Endothelial cell of umbilical vein (primary cell): ENCODE measurements around the gene DDX24. TPM values are rescaled to one million over a fixed set of nuclear protein-coding genes. Genes with fewer than 3 reads are reported as not detected.

ENCODE experiments used
- BruUV-seq: library from RNA; stranded (reverse); fragments of 400-500 nt; replicated peaks from 2 replicates; lab custom pipeline; 2021; lab: Mats Ljungman, UMichigan
- CTCF ChIA-PET: fragments of 300-600, 350-600 bp; sonication (Branson Sonifier 250); formaldehyde crosslinking; loops from one replicate; lab custom pipeline; 2021; ENCODE audit warnings: antibody characterized with exemption, inconsistent platforms; lab: Charles Lee
- POLR2A ChIA-PET: fragments of 300-600, 350-600 bp; sonication (Branson Sonifier 250); formaldehyde crosslinking; loops from one replicate; lab custom pipeline; 2021; ENCODE audit warnings: antibody characterized with exemption, inconsistent platforms; lab: Charles Lee
- DNase-seq: peaks from one replicate; pipeline ENCODE4 v3.0.0-alpha.2; 2011; ENCODE audit warnings: low read depth, low spot score
- FAIRE-seq: peaks from 2 replicates; lab custom pipeline; 2011; peaks lifted over from hg19 to GRCh38; lab: Jason Lieb, UNC
- H2AFZ ChIP-seq: 2 replicates; pipeline ENCODE4 v1.6.0; 2012; ENCODE audit warnings: low read depth, low read length, control low read depth, inconsistent platforms
- H3K27ac ChIP-seq: 2 replicates; pipeline ENCODE4 v1.5.1; 2011; ENCODE audit warnings: low read depth, mild to moderate bottlenecking, control low read depth, low read length, moderate library complexity; ENCODE audit not compliant: insufficient read depth
- H3K27me3 ChIP-seq, 2 experiments: 2 replicates each; pipeline versions ENCODE4 v1.6.0 to v1.6.1; 2011; ENCODE audit warnings: low read length in 2 of 2, mixed read lengths in 1 of 2; ENCODE audit not compliant: control insufficient read depth in 2 of 2, insufficient read depth in 2 of 2
- H3K36me3 ChIP-seq, 2 experiments: 2 replicates in 1 of 2; 3 replicates in 1 of 2; pipeline ENCODE4 v1.5.1; 2011; ENCODE audit warnings: low read length in 2 of 2, mild to moderate bottlenecking in 1 of 2, moderate library complexity in 1 of 2; ENCODE audit not compliant: control insufficient read depth in 2 of 2, insufficient read depth in 2 of 2; ENCODE audit errors: extremely low read depth in 1 of 2
- H3K4me1 ChIP-seq: 3 replicates; pipeline ENCODE4 v1.5.1; 2011; ENCODE audit warnings: mild to moderate bottlenecking, low read length; ENCODE audit not compliant: control insufficient read depth, insufficient read depth; ENCODE audit errors: extremely low read depth
- H3K4me2 ChIP-seq: 2 replicates; pipeline ENCODE4 v1.6.1; 2011; ENCODE audit warnings: low read length, control low read depth, mixed read lengths; ENCODE audit not compliant: insufficient read depth
- H3K4me3 ChIP-seq, 3 experiments: fragments of 200-600 bp in 1 of 3; sonication (generic), shearing (Covaris generic) in 1 of 3; replicated peaks in 1 of 3; 2 replicates each; pipeline ENCODE4 v1.5.1; 2011 to 2016; ENCODE audit warnings: control low read depth in 3 of 3, low read length in 3 of 3, mild to moderate bottlenecking in 2 of 3, inconsistent platforms in 1 of 3, low read depth in 1 of 3, moderate library complexity in 1 of 3; ENCODE audit not compliant: insufficient read depth in 1 of 3
- H3K79me2 ChIP-seq: 2 replicates; pipeline ENCODE4 v1.6.0; 2012; ENCODE audit warnings: low read length, inconsistent platforms; ENCODE audit not compliant: control insufficient read depth, insufficient read depth
- H3K9ac ChIP-seq: replicated peaks from 2 replicates; pipeline ENCODE3; 2011; ENCODE audit warnings: low read length, control low read depth; ENCODE audit not compliant: insufficient read depth; ENCODE audit errors: extremely low read depth
- H3K9me1 ChIP-seq: replicated peaks from 3 replicates; pipeline ENCODE4 v1.6.0; 2011; ENCODE audit warnings: mild to moderate bottlenecking, low read length; ENCODE audit not compliant: control insufficient read depth, insufficient read depth; ENCODE audit errors: extremely low read depth
- H3K9me3 ChIP-seq: replicated peaks from 2 replicates; pipeline ENCODE4 v1.5.1; 2012; ENCODE audit warnings: low read length, inconsistent platforms; ENCODE audit not compliant: control insufficient read depth, insufficient read depth
- H4K20me1 ChIP-seq: replicated peaks from 2 replicates; pipeline ENCODE3; 2011; ENCODE audit warnings: mild to moderate bottlenecking, low read length; ENCODE audit not compliant: control insufficient read depth, insufficient read depth; ENCODE audit errors: extremely low read depth
- CTCF ChIP-seq, 2 donors: IDR thresholded peaks; 1 replicate in 1 of 2; 2 replicates in 1 of 2; pipeline ENCODE4 v1.5.1; 2011; ENCODE audit warnings: low read length in 2 of 2, mild to moderate bottlenecking in 2 of 2, moderate library complexity in 2 of 2, control low read depth in 1 of 2, inconsistent platforms in 1 of 2, low read depth in 1 of 2; ENCODE audit not compliant: insufficient read depth in 1 of 2; ENCODE audit errors: extremely low read depth in 1 of 2
- EZH2 ChIP-seq: IDR thresholded peaks from 2 replicates; pipeline ENCODE4 v1.6.1; 2012; ENCODE audit warnings: borderline replicate concordance, low read depth, mild to moderate bottlenecking, moderate library complexity, low read length, inconsistent platforms; ENCODE audit not compliant: severe bottlenecking
- FOS ChIP-seq: IDR thresholded peaks from 2 replicates; pipeline ENCODE4 v1.6.1; 2011; ENCODE audit warnings: mild to moderate bottlenecking, low read length, moderate library complexity, borderline replicate concordance; ENCODE audit not compliant: insufficient read depth
- GATA2 ChIP-seq: IDR thresholded peaks from 2 replicates; pipeline ENCODE4 v1.7.0; 2011; ENCODE audit warnings: low read depth, mild to moderate bottlenecking, moderate library complexity, mixed read lengths, low read length; ENCODE audit not compliant: insufficient read length, insufficient read depth
- JUN ChIP-seq: IDR thresholded peaks from 2 replicates; pipeline ENCODE4 v1.6.1; 2011; ENCODE audit warnings: borderline replicate concordance, low read depth; ENCODE audit not compliant: insufficient read length, insufficient read depth
- MAX ChIP-seq: IDR thresholded peaks from 2 replicates; pipeline ENCODE4 v1.6.1; 2011; ENCODE audit not compliant: insufficient read depth, insufficient read length
- MYC ChIP-seq: IDR thresholded peaks from one replicate; pipeline ENCODE4 v1.6.1; 2011; ENCODE audit warnings: mild to moderate bottlenecking, low read depth, low read length
- POLR2A ChIP-seq: IDR thresholded peaks from 2 replicates; pipeline ENCODE4 v1.6.1; 2012; ENCODE audit warnings: low read depth, mild to moderate bottlenecking, control low read depth, low read length
- POLR2AphosphoS5 ChIP-seq: IDR thresholded peaks from 2 replicates; pipeline ENCODE4 v1.6.1; 2012; ENCODE audit warnings: low read depth, mild to moderate bottlenecking, control low read depth, low read length, moderate library complexity; ENCODE audit not compliant: insufficient read depth
- dilution Hi-C: fragments of 300-500 bp; cut with MboI; formaldehyde crosslinking; loops from one replicate; pipeline ENCODE4 v1.15.0; 2019; ENCODE audit warnings: low sequenced_read_pairs; ENCODE audit not compliant: extremely low pct_ligation_motif_present
- intact Hi-C: fragments of 100-400 bp; cut with micrococcal nuclease; formaldehyde crosslinking; loops from one replicate; pipeline ENCODE4 v1.10.0; 2022
- polyA plus RNA-seq, 4 experiments: library from polyadenylated mRNA; depleted of rRNA in 3 of 4; stranded (reverse) in 3 of 4; unstranded in 1 of 4; fragments of >200 nt; gene quantifications; 2 replicates each; pipeline versions ENCODE4 v1.2.1 to v1.2.3, GENCODE V29; 2011 to 2012; ENCODE audit warnings: missing spikeins in 1 of 4
- total RNA-seq: library from RNA; stranded (reverse); gene quantifications from 2 replicates; pipeline ENCODE4 v1.2.3, GENCODE V29; 2021

Gene DDX24
- total and polyA plus RNA-seq, 2 donors (not counting 3 experiments of a cell fraction or from before 2014, with no cell fraction given): 88.3 to 141 TPM

DNA sequence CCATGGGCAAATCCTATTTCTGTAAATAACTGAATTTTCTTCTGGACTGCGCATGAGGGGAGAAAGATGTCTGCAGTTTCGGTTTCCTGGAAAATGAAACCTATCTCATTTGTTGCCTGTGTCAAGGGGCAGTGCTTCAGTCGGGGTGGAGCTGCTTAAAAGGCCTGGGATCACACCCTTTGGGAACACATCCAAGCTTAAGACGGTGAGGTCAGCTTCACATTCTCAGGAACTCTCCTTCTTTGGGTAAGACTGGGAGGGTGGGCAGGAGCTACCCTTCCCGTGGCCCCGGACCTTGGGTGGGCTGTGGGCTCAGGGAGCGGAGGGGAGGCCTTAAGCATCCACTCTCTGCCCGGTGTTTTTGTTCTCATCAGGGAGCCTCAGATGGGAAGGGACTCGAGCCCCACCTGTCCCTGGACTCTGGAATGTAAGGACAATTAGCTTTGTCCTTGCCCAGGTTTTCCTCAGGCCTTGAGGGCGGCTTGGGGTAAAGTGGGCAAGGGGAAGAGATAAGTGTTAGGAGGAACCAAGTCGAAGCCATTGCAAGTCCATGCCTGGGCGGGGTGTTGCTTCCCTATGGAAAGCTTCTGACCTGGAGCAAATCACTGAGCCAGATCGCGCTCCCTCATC, 29.7 kb upstream of the DDX24 start, which contains the start of gene IFI27:
Gene IFI27, plus strand, starts transcription at position 185 of the 630 bp plus-strand sequence.
- Histone ChIP-seq H3K27me3 (no peaks in the 10 kb centered on the region), H3K4me3 (peak within 1 kb of the TSS; percentile 20 to 76 (median 33)), H4K20me1 (no peaks in the 10 kb centered on the region), H3K27ac (peak within 1 kb of the TSS; percentile 67), H3K79me2 (no peaks in the 10 kb centered on the region), H3K9me3 (no peaks in the 10 kb centered on the region), H2AFZ (peak within 1 kb of the TSS; percentile 91), H3K4me2 (peak within 1 kb of the TSS; percentile 83), H3K4me1 (peaks cover 19% of the 10 kb centered on the region), H3K36me3 (no peaks in the 10 kb centered on the region), H3K9ac (peak within 1 kb of the TSS; percentile 75), H3K9me1 (no peaks in the 10 kb centered on the region)
- no peak for TF ChIP-seq MYC
- TF ChIP-seq POLR2AphosphoS5: peak; percentile 37
- peak; percentile 85 for TF ChIP-seq POLR2A
- intact Hi-C loops (loop anchor here (1.0 to 10.0 kb wide), 2 partner anchors 29 to 1056 kb away; partner anchors contain the start of genes DDX24 and IFI27L1), dilution Hi-C loops (no loop called here)
- ChIA-PET CTCF (interaction anchor here (0.6 to 6.1 kb wide), 5 partner anchors 11 to 74 kb away, joined by 3 to 67 read pairs (median 3); partner anchors contain the start of gene IFI27L2), POLR2A (interaction anchor here (0.6 to 0.9 kb wide), 3 partner anchors 18 to 29 kb away, joined by 3 to 4 read pairs (median 3); partner anchors contain the start of genes DDX24 and IFI27L1)
- FAIRE-seq (peak; percentile 76), DNase-seq (peak; percentile 62)
- BruUV-seq: TSS peak; percentile 75

DNA sequence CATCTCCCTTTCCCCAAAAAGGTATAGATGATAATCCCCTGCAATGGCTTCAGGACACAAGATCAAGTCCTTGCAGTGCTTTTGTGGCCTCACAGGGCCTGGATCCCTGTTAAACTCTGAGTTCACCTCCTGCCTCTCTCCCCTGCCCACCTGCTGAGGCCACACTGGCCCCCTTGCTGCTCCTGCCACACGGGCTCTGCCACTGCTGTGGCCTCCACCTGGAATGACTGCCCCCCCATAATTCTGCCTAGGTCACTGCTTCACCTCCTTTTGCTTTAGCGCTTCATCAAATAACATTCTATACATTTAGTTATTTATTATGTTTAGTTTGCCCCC, 28.9 kb upstream of the DDX24 start:
- no peaks in the 10 kb centered on the region for H3K79me2 ChIP-seq
- BruUV-seq: no TSS peak
- H4K20me1 ChIP-seq: no peaks in the 10 kb centered on the region
- no peak overlapping the region for H3K4me3 ChIP-seq
- DNase-seq (no peak), FAIRE-seq (no peak)
- H3K27ac ChIP-seq: no peak overlapping the region
- H3K4me1 ChIP-seq: peaks cover 19% of the 10 kb centered on the region
- ChIA-PET POLR2A (interaction anchor here (0.7 kb wide), 1 partner anchor 19 kb away, joined by 3 read pairs; no protein-coding TSS in a partner anchor), CTCF (interaction anchor here (1.5 to 6.1 kb wide), 2 partner anchors 21 to 27 kb away, joined by 4 to 67 read pairs; partner anchors contain the start of gene IFI27L2)
- dilution Hi-C loops: no loop called here
- peak overlapping the region; percentile 75 for H3K9ac ChIP-seq
- peak overlapping the region; percentile 83 for H3K4me2 ChIP-seq
- no peak overlapping the region for H2AFZ ChIP-seq
- no peaks in the 10 kb centered on the region for H3K27me3 ChIP-seq
- no peaks in the 10 kb centered on the region for H3K36me3 ChIP-seq
- no peaks in the 10 kb centered on the region for H3K9me1 ChIP-seq
- TF ChIP-seq POLR2A (no peak), FOS (no peak), GATA2 (no peak), EZH2 (no peak), POLR2AphosphoS5 (no peak), MYC (no peak), MAX (no peak), JUN (no peak), CTCF (IDR thresholded peaks at IDR 0.05; ENCODE audit: extremely low read depth in 1 of 2, insufficient read depth in 1 of 2, low read depth in 1 of 2, low read length in 2 of 2) (no peak)
- intact Hi-C loops: loop anchor here (10.0 kb wide), 1 partner anchor 1055 kb away; no protein-coding TSS in a partner anchor
- H3K9me3 ChIP-seq: no peaks in the 10 kb centered on the region
